Measurements from ENCODE around the gene TMEM117. TPM values are rescaled to one million over a fixed set of nuclear protein-coding genes. Genes with fewer than 3 reads are reported as not detected.
"Not testable (repeated sequence)": the region's sequence is repeated elsewhere in the genome, so short reads cannot be mapped to it uniquely, and the experiment has no call there.

The TMEM117 gene
- polyA plus RNA-seq, 12 donors, result 8.0 to 14.8 (median 11.1) TPM; not detected in 1

DNA sequence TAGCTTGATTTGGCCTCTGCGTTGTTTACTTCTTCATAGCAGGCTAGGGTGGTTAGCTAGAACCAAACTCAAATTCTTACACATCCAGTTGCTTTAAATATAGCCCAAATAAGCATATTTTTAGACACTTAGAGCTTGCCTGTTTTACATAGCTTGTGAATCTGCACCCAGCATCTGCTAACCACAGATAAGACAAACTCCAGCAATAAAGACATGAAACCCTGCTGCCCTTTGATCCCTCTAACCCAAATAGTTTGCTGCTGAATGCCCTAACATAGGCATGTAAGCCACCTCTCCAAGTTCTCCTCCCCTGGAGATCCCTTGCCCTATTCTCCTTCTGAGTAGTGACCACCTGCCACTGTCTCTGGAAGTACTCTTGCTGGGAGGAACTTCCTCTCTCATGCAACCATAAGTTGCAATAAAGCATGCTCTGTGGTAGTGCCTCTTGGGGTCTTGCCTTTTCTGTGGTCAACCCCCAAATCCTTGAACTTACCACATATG is 185.6 kb downstream of the TMEM117 start:
- no peak for DNase-seq

DNA sequence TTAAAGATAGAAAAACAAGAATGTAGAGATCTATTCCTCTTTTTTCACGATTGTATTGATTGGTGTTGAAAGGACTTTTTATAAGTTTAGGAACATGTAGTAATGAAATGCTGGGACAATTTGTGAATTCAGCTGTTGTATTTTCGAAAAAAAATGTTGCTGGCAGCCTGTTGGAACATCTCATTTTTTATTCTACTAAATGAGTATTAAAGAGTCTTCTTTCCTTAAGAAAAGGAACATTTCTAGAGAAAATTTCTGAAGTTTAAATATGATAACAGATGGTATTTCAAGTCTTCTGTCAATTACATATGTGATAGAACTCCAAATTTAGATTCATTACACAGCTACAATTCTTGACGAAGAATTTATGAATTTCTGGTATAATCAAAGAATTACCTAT is 189.6 kb downstream of the TMEM117 start:
- DNase-seq, result no peak

DNA sequence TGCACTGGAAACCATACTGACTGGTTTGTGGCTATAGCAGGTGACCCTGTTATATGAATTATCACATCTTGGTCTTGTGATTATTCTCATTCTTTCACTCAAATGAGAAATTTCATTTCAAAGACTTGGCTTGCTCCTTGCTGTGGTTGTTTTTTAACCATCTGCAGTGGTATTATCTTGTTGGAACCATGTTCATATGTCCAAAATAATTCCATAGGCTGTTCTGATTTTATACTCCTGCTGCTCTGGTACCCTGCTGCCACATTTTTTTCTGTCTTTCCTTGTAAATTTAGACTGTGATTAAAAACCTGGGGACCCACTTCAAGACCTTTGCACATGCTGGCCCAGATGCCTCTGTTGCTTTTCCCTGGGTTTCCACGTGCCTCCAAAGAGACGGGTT is 190.2 kb downstream of the TMEM117 start:
- no peak for DNase-seq

DNA sequence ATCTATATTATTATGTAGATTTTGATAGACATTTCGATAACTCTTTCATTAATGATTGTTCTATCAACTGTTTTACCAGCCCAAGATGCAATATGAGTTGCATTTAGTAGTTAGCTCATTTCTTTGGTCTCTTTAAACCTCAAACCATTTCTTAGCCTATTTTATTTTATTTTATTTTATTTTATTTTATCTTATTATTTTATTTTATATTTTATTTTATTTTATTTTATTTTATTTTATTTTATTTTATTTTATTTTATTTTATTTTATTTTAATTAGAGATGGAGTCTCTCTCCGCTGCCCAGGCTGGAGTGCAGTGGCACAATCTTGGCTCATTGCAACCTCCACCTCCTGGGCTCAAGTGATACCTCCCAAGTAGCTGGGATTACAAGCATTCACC is 191.0 kb downstream of the TMEM117 start:
- not testable (repeated sequence) for DNase-seq

DNA sequence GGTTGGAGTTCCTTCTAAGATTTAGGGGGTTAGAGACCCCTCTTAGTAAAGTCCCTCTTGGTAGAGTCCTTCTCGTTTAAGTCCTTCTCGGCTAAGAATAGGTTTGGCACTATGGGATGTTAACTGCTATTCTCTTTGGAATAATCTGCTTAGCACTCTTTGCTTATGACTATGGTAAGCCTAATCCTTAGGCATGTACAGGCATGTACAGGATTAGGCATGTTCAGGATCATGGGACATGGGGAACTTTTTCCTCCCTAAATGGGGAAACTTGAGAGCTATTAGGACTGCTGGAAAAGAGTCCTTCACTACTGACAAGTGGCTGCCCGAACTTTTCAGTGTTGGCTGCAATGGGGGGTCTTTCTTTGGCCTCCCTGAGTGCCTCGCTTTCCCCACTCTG is 193.3 kb downstream of the TMEM117 start:
- DNase-seq, result no peak

DNA sequence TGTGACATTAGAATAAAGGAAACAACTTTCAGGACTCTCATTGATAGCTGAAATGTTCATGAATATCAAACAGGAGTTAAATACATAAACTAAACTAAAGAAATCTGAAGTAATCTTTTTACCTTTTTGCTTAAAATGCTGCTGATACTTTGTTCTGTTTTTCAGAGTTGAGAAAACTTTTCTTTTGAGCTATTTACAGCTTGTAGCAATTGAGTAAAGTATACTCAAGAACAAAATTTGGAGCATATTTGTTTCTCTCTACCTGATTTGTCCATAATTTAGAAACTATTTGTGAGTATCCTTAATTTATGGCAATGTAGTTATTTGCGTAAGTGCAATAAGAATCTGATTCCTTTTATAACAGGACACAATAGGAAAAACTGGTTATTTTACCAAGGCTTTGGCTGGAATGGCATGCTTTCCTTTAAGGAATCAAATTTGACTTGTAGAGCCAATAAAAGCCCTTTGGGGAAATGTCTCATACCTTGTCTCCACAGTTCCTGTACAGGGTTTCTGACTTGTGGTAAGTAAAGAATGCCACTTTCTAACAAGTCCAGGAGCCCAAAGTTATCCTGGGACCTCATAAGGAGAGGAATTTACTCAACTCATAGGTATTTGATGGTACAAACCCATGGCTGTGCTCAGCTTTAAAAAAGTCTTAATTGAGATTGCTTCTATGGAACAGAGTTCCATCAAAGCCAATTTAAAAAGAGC is 195.7 kb downstream of the TMEM117 start:
- no peak for DNase-seq

DNA sequence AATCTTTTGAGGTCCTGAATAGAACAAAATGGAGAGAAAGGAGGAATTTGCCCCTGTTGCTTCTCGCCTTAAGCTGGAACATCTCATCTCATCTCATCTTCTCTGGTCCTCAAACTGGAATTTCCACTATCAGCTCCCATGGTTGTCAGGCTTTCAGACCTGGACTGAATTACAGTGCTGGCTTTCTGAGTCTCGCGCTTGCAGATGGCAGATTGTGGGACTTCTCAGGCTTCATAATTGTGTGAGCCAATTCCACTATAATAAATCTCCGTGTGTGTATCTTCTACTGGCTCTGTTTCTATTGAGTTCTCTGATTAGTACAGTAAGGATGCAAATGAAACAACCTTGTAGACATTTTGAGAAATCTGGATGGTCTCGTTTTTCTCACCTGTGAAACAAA is 199.0 kb downstream of the TMEM117 start:
- DNase-seq, result no peak

DNA sequence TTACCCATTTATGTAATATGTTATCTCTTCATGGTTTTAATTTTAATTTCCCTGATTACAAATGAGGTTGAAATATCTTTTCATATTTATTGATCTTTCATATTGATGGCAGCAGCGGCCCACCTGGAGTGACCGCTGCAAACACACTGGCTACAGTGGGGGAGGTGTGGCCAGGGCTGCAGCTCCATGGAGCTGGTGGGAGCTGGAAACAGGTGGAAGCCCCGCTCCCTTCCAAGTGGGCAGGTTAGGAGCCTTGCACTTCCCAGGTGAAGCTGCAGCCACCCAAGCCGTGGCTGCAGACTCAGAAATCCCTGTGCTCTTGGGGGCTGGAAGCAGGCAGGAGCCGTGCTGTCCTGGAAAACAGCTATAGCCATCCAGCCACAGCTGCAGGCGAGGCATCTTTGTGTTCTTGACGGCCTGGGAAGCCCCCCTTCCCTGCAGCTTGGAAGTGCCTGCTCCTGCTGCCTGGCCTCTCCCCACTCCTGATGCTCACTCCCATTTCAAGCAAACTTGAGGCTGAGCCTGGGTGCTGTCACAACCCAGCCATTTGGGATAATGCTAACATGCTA is 201.1 kb downstream of the TMEM117 start:
- DNase-seq, result no peak

DNA sequence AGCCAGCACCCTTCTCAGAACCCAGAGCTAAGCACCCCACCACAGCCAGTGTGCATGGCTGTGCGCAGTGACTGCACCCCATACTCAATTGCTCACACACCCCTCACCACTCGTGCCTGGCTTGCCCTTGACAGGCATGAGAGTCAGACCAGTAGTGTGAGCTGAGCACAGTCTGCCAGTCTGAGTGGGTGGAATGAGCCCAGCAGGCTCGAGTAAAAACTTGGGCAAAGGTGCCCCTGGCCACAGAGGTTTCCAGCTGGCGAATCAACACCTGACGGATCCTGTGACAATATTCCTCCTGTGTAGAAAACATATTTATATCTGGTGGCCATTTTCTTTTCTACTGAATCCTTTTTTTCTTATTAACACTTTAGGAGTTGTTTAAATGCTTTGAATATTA is 202.5 kb downstream of the TMEM117 start:
- DNase-seq, result no peak

DNA sequence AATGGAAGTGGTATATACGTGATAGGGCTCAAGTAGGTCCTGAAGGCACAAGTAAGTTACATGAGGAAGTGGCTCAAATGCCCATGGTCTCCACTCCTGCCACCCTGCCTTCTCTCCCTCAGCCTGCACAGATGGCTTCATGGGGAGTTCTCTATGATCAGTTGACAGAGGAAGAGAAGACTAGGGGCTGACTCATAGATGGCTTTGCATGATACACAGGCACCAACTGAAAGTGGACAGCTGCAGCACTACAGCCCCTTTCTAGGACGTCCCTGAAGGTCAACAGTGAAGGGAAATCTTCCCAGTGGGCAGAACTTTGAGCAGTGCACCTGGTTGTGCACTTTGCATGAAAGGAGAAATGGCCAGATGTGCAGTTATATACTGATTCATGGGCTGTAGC is 208.6 kb downstream of the TMEM117 start:
- DNase-seq, result not testable (repeated sequence)

DNA sequence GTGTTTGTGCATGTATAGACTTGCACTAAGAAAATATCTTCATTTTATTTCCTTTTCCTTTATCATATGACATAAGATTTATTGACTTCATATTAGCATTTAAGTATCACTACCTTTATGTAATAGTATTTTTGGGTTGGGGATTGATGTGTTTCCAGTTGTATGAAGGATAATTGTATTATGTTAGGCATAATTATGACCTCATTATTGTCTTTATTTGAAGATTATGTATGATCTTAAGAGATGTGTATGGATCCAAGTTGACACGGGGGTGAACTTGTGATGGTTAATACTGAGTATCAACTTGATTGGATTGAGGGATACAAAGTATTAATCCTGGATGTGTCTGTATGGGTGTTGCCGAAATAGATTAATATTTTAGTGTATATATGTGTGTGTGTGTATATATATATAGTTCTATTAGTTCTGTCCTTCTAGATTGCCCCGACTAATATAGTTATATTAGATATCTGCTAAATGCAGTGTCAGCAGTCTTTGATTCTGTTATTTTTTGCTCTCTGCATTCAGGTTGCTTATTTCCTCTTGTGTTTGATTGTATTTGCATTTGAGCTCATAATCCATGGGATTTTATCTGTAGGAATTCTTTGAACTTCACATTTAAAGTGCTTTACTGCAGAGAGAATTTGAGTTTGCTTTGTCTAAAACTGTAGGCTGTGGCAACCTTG is 211.0 kb downstream of the TMEM117 start:
- DNase-seq, result no peak

DNA sequence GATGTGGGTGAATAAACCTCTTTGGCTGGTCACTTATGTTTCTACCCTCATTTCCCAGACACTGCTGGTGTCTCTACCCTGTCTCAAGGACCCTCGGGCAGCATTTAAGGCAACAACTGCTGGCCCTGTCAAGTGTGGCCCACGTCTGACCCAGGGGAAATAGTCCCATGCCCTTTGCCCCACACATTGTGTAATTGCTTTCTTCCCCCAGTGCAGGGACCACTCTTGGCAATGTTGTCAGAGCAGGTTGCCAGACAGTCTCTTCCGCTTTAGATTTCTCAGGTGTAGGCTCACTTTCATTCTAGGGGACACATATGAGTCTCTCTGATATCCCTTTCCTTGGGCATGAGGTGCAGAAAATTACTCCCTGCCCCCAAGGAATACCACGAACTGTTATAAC is 216.7 kb downstream of the TMEM117 start:
- DNase-seq, result no peak

DNA sequence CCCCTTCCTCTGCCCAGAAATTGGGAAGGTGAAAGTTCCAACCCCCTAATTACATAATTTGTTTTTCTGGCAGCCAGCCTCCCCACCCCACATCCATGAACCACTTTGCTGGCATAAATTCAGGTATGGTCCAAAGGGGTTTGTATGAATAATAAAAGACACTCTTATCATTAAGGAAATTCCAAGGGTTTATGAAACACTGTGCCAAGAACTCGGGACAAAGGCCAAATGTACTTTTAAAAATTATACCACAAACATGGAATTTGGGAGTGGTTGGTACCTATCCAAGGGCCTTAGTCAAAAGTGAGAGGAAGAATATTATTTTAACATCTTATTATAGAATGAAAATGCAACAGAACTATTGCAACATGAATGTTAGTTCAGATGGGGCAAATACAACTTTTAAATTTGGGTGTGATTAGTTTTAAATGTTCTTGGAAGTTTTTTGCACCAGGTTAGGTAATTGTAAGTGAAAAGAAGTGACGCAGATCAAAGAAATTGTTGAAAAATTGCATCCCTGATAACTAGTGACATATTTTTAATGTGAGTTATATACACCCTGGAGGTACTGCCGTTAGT is 217.8 kb downstream of the TMEM117 start:
- DNase-seq, result no peak

DNA sequence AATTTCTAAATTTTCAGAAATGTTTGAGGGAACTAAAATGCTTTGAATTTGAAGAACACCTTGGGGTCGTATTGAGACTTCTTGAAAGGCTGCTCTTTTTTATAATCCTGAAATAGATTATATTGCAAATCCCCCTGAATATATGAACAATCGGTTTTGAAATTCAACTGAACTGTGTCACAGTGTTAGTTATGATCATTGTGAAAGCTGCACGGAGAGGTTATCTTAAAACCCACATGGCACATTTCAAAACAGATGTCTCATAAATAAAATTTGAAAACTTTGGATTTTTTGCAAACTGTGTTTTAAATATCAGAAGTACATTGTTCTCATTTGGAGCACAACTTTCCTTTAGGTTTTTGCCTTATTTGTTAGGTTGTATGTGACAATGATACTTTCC is 218.4 kb downstream of the TMEM117 start:
- DNase-seq, result no peak

DNA sequence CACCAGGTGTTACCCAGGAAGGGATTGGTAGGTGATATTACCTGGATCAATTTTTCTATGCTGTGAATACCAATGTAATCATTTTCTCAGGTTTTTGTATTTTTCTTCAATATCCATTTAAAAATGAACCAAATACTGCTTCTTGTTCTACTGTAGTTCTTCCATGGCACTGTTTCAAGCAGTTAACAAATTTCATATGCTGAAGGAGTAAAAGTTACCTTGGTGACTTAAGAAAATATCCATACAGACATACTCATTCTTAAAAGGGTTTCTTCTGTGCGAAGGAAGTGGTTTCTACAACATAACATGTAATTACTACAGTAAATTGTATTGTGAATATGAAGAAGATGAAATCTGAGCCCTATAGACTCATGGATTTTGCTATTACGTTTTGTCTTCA is 222.5 kb downstream of the TMEM117 start:
- no peak for DNase-seq

DNA sequence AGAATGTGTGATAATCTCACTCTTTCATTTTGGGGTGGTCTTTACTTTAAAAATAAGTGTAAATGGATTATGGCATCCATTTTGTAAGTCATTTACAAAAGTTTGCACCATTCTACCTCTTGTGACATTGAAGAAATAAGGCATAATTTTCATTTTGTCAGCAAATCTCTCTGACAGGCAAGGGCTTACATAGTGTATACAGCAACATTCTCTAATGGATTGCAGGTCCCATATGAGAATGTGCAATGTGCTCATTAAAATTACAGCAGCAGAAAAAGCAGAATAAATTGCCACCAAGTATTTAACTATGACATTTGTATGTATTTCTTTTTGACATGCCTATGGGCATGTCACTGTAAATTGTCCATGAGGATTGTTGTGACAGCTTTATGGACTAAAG is 223.6 kb downstream of the TMEM117 start:
- no peak for DNase-seq

DNA sequence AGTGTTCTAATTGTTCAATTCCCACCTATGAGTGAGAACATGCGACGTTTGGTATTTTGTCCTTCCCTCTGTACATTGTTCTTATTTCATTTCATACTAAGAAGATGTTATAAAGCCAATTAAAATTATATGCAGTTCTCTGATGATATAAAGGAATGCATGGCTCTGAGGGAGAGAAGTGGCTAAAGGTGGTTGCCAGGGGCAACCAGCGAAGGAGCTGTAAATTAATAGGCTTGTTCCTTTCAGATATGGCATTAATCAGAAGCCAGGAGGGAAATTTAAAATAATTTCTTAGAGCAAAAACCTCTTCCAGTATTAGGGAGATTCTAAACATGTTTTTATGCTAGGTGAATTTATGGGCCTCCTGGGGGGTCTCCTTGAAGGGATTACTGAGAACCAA is 227.8 kb downstream of the TMEM117 start:
- DNase-seq, result no peak

DNA sequence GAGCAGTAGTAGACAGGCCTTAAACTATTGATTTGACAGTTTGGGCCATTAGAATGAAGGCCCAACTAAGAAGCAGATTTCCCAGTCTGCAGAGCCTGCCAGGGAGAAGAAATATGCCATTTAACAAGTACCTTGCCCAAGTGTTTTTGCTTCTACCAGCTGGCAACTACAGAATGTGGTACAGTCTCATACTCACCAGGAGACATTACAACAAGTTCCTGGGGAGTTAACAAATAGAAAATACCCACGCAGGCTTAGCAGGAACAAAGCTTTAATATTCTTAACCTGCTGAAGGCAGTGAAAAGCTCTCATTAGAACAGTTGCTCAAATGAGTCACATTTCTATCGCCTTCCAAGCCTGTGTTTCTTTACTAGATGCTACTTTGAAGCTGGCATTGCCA is 241.0 kb downstream of the TMEM117 start:
- no peak for DNase-seq

DNA sequence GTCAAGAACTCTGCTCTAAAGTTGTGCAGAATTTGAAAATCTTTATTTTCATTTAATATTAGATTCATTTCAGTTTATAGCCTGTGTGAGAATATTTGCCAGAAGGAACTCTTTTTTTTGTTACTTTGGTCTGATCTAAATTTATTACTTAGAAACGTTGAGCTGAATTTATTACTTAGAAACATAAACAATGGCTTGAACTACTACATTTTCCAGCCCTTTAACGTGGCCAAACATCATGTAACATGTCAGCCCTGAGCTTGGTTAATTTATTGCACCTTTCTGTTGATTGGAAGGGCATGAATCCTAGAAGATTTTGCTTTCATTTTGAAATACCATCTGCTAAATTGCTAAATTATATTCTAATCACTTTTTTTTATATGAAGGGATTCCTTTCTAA is 241.4 kb downstream of the TMEM117 start:
- DNase-seq, result no peak

DNA sequence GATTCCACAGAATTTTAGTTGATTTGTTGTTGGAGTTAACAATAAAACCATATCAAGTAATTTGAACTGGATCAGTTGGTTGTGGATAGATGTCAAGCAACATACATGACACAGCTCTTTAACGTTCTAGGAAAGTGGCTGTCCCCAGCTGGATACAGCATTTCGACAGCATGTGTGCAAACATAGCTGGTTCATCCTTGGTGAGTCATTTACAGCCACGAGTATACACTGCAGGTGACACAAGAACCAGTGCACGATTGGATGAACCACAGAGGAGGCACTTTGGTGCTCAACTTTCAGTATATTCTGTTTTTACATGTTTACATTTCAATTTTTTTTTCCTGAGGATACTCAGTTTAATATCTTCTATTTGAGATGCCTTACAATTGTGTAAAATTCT is 242.4 kb downstream of the TMEM117 start:
- DNase-seq, result no peak

DNA sequence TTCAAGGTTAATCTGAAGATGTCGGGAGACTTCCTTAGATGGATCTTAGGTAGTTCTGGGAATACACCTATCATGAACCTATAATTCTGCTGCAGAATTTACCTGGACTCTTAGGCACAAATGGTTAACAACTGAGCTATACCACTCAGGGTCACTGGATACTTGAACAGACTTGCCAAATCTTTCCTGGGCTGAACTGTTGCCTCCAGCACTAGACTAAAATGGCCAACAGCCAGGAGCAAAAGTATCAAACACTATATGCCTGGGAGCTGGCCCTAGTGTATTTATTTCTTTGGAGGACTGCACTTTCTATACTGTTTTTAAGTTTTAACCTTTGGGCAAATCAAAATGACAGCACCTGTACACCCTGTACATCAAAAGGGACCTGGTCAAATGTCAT is 252.8 kb downstream of the TMEM117 start:
- DNase-seq, result no peak

DNA sequence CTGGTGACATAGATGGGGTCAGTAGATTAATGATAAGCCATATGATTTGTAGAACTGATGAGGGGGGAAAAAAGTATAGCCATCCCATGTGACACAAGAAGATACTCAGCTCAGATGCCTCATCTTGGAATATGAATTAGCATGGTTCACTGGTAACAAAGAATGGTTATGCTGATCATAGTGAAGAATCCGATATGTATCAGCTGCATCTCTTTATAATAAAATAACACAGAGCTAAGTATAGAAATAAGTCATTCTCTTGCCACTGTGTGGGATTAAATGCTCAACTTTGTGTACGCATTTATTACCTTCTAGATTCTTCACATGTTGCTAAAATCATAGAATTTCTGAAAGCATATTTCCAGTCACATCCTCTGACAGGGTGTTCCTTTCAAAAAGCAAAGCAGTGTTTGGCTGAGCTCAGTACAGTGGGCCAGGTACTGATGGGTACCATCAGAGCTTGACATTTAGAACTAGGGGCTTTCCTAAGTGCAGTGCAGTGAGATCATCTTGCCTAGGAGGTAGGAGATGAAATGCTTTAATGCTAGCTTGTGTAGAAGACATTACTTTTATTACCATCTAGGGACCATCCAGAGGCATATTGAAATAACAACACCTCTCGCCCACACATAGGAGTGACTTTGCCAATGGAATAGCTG is 256.2 kb downstream of the TMEM117 start:
- DNase-seq, result no peak

All from muscle of arm (tissue), 12 donors.